IPS-15b (cell line): Measurements from ENCODE around the gene TBC1D17.

Source experiments
- H3K27me3 ChIP-seq: one replicate; pipeline ENCODE4 v1.6.1; 2013; ENCODE audit warnings: low read length; ENCODE audit not compliant: control insufficient read depth, insufficient read depth
- H3K36me3 ChIP-seq: one replicate; pipeline ENCODE4 v1.6.1; 2013; ENCODE audit warnings: low read length; ENCODE audit not compliant: control insufficient read depth, insufficient read depth
- H3K4me1 ChIP-seq: one replicate; pipeline ENCODE4 v1.6.1; 2013; ENCODE audit warnings: mild to moderate bottlenecking, low read length; ENCODE audit not compliant: control insufficient read depth, insufficient read depth
- H3K4me3 ChIP-seq: one replicate; pipeline ENCODE4 v1.5.1; 2013; ENCODE audit warnings: low read depth, low read length
- H3K9ac ChIP-seq: one replicate; pipeline ENCODE4 v1.6.1; 2013; ENCODE audit warnings: low read depth, mild to moderate bottlenecking, low read length
- H3K9me3 ChIP-seq: one replicate; pipeline ENCODE4 v1.6.1; 2013; ENCODE audit warnings: mild to moderate bottlenecking, low read length; ENCODE audit not compliant: control insufficient read depth, insufficient read depth

Gene TBC1D17

DNA sequence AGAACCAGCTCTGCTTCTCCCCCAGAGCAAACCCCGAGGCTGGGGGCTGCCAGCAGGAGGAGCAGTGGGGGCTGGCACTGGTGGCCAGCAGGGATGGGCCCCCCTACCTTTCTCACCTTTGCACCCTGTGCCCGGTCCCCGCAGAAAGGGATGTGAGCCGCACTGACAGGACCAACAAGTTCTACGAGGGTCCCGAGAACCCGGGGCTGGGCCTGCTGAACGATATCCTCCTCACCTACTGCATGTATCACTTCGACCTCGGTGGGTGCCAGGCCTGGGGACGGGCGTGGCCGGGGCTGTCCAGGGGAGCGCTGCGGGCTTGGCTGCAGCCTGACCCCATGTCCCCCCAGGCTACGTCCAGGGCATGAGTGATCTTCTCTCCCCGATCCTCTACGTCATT is 6.6 kb downstream of the TBC1D17 start:
- Histone ChIP-seq H3K4me1 (no peaks in the 10 kb centered on the region), H3K27me3 (peaks cover 2% of the 10 kb centered on the region), H3K9ac (no peak overlapping the region), H3K4me3 (no peak overlapping the region), H3K9me3 (no peaks in the 10 kb centered on the region), H3K36me3 (peaks cover 57% of the 10 kb centered on the region)

DNA sequence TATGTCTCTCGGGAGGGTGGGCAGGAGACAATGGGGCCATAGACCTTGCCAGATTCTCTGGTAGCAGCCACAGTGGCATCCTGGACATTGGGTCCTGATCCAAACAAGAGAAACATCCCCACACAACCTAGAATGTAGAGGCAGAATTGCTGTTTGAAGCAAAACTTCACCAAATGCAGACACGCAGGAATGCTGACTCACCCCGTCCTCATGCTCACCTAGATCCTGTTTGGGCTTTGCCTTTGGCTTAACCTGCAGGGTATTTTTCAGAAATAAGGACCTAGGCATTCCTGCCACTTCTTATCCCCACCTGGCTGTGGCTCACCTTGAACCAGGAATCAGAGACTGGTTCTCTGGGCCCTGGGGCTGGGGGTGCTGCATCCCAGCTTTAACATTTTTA is 7.3 kb downstream of the TBC1D17 start:
- peaks cover 2% of the 10 kb centered on the region for H3K27me3 ChIP-seq
- H3K9ac ChIP-seq, result no peak overlapping the region
- H3K36me3 ChIP-seq, result peaks cover 57% of the 10 kb centered on the region
- no peaks in the 10 kb centered on the region for H3K4me1 ChIP-seq
- H3K9me3 ChIP-seq, result no peaks in the 10 kb centered on the region
- no peak overlapping the region for H3K4me3 ChIP-seq

DNA sequence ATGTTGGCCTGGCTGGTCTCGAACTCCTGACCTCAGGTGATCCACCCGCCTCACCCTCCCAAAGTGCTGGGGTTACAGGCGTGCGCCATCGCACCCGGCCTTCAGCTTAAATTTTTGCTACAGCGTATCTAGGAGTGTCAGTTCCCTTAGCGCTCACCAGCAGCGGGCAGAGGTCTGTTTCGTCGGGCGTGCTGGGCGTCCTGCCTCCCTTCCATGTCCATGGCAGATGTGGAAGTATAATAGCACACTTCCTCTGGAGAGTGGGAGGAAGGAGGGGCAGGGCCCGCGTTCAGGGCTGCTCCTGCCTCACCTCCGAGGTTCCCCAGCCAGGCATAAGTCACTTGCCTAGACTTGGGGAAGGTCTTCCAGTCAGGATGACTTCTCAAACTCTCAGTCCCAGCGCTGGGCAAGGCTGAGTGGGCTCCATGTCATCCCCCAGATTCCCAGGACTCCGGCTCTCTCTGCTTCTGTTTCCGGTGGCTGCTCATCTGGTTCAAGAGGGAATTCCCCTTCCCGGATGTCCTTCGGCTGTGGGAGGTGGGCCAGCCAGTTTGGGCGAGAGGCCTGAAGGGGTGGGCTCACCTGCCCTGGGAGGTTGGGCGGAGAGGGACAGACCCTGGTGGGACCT is 9.6 kb downstream of the TBC1D17 start:
- Histone ChIP-seq H3K4me1 (no peaks in the 10 kb centered on the region), H3K4me3 (no peak overlapping the region), H3K9me3 (no peaks in the 10 kb centered on the region), H3K27me3 (peaks cover 2% of the 10 kb centered on the region), H3K9ac (no peak overlapping the region), H3K36me3 (peaks cover 36% of the 10 kb centered on the region)

DNA sequence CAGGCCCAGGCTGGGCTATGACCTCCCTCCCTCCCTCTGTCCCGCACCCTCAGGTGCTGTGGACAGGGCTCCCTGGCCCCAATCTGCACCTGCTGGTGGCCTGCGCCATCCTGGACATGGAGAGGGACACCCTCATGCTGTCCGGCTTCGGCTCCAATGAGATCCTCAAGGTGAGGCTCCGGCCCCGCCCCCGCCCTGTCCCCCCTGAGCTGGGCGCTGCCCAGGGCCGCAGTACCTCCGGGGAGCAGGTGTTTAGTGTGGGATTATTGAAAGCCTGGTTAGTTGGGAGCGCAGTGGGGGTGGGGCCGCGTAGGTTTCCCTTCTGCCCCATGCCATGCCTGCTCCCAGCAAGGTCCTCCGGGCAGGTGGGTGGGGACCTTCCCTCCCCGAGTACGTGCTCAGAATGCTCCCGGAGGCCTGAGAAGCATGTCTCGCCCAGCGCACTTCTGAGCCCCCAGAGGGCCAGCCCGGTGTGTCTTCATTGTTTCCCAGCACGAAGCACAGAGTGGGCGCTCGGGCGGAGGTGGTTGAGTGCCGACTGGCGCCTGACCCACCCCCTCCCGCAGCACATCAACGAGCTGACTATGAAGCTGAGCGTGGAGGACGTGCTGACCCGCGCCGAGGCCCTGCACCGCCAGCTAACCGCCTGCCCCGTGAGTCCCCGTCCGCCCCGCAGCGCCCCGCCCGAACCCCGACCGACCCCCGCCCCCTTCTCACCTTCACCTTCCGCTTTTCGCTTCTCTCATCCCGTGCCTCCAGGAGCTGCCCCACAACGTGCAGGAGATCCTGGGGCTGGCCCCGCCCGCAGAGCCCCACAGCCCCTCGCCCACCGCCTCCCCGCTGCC is 10.4 kb downstream of the TBC1D17 start:
- H3K36me3 ChIP-seq, result peaks cover 29% of the 10 kb centered on the region
- H3K9me3 ChIP-seq, result no peaks in the 10 kb centered on the region
- no peak overlapping the region for H3K9ac ChIP-seq
- no peak overlapping the region for H3K4me3 ChIP-seq
- no peaks in the 10 kb centered on the region for H3K4me1 ChIP-seq
- peaks cover 2% of the 10 kb centered on the region for H3K27me3 ChIP-seq

DNA sequence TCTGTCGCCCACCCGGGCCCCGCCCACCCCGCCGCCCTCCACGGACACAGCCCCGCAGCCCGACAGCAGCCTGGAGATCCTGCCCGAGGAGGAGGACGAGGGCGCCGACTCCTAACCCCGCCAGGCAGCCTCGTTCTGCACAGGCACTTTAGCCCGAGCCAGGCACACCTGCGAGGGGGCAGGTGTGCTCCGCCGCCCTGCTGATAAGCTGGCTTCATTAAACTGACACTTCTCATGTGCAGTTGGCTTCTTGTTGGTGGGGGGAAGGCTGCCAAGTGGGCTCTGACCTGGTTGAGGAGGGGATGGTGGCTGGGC is 11.0 kb downstream of the TBC1D17 start:
- no peaks in the 10 kb centered on the region for H3K9me3 ChIP-seq
- H3K9ac ChIP-seq, result no peak overlapping the region
- peaks cover 23% of the 10 kb centered on the region for H3K36me3 ChIP-seq
- H3K4me3 ChIP-seq, result no peak overlapping the region
- peaks cover 2% of the 10 kb centered on the region for H3K27me3 ChIP-seq
- H3K4me1 ChIP-seq, result no peaks in the 10 kb centered on the region

DNA sequence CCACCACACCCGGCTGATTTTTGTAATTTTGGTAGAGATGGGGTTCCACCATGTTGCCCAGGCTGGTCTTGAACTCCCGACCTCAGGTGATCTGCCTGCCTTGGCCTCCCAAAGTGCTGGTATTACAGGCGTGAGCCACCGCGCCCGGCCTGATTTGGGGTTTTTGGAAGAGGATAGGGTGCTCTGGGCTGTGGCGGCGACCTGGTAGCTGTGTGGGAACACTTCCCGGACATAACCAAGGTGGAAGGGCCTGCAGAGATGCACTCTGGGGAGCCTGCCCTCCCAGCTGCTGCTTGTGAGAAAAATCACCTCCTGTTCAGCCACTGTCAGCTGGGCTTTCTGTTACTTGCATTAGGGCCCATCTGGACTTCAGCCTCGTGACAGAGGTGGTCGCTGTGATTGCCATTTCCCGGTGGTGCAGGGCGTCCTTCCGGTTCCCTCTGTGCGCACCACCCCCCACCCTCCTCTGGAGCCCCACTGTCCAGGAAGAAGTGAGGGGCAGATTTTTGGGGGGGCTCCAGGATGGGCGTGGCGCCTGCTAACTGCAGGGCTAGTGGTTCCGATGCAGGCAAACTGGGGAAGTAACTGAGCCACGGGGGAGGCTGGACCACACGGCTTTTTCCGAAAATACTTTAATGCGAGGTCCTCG is 11.7 kb downstream of the TBC1D17 start:
- H3K27me3 ChIP-seq, result peaks cover 2% of the 10 kb centered on the region
- H3K9ac ChIP-seq, result no peak overlapping the region
- H3K4me3 ChIP-seq, result no peak overlapping the region
- H3K4me1 ChIP-seq, result no peaks in the 10 kb centered on the region
- peaks cover 16% of the 10 kb centered on the region for H3K36me3 ChIP-seq
- H3K9me3 ChIP-seq, result no peaks in the 10 kb centered on the region

DNA sequence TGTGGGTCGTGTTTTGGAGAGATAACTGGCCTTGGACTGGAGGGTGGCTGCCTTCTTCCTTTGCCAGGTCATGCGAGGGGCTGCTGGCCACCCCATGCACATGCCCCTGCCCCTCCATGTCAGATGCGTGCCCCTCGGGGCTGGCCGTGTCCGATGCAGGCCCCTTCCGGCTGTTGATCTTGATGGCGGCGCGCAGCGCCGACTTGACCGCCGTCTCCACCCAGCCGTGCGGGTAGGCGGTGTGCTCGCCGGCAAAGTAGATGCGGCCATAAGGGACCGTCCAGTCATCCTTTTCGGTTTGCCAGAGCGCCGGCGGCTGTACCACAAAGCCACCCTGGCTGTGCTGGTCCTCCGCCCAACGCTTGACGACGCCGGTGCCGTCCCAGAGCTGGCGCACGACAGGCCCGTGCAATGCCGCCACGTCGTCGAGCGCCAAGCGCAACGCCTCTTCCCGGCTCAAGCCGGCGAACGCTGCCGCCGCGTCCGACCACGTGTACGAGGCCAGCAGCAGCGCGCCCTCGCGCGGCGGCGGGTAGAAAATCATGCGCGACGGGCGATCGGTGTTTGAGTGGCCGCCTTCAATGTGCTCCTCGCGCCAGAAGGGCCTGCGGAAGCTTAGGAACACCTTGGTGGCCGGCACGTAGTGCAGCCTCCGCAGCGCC is 12.3 kb downstream of the TBC1D17 start:
- Histone ChIP-seq H3K4me3 (peak overlapping the region; percentile 65), H3K36me3 (peaks cover 9% of the 10 kb centered on the region)

DNA sequence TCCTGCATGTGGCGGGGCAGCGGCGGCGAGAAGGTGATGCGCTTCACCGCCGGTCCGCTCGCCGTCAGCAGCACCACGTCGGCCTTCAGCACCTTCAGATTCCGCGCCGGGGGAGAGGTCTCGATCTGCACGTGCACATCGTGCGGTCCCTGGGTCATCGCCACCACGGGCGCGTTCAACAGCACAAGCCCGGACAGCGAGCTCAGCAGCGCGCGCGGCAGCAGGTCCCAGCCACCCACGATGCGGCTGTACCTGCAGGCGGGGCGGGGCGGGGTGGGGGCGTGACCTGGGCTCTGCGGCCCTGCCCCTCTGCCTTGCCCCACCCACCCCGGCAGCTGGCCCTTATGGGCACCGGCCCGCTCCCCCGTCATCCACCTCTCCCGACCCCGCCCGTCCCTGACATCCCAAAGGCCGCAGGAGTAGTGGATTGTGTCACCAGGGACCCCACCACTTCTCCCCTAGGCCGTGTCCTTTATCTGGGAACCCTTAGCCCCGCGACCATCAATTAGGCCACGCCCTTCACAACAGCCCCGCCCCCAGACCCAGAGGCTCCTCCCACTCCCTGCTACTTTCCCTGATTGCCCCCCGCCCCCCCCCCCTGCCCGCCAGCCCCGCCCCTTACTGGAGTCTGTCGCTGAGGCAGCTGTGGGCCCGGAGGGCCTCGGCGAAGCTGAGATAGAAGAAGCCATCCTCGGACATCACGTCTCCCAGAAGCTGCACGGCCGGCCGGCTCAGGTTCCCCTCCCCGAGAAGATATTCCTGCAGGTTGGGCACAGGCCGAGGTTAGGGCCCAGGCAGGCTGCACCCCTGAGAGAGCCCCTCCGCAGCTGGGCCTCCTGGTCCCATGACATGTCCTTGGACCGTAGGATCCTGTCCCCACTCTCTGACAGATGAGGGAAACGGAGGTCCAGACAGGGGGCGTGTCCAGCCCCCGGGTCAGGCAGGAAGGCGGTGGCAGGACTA is 13.1 kb downstream of the TBC1D17 start:
- Histone ChIP-seq H3K4me3 (peak overlapping the region; percentile 65), H3K9me3 (no peaks in the 10 kb centered on the region), H3K27me3 (peaks cover 2% of the 10 kb centered on the region), H3K9ac (no peak overlapping the region), H3K36me3 (peaks cover 9% of the 10 kb centered on the region), H3K4me1 (no peaks in the 10 kb centered on the region)

More for the DNA sequence above, 12.3 kb downstream of the TBC1D17 start:
- no peak overlapping the region for H3K9ac ChIP-seq
- H3K27me3 ChIP-seq, result peaks cover 2% of the 10 kb centered on the region
- no peaks in the 10 kb centered on the region for H3K4me1 ChIP-seq
- no peaks in the 10 kb centered on the region for H3K9me3 ChIP-seq

DNA sequence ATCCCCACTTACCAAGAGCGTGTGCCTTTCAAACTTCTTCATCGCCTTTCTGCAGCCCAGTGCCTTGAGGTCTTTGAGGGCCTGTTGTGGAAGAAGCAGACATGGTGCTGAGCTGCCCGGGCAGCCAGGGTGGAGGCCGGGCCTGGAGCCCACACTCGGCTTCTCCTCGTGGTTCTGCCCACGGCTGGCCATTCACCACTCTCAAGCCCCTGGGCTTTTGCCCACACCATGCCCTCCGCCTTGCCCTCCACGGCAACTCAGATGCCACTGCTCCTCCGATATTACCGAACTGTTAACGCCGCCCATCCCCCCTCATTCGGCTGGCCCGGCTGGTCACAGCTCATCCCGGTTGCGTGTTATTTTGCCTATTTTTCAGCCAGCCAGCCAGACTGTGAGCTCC is 13.9 kb downstream of the TBC1D17 start:
- no peaks in the 10 kb centered on the region for H3K9me3 ChIP-seq
- peaks cover 2% of the 10 kb centered on the region for H3K27me3 ChIP-seq
- H3K9ac ChIP-seq, result no peak overlapping the region
- no peaks in the 10 kb centered on the region for H3K4me1 ChIP-seq
- H3K4me3 ChIP-seq, result peak overlapping the region; percentile 26
- H3K36me3 ChIP-seq, result peaks cover 6% of the 10 kb centered on the region

DNA sequence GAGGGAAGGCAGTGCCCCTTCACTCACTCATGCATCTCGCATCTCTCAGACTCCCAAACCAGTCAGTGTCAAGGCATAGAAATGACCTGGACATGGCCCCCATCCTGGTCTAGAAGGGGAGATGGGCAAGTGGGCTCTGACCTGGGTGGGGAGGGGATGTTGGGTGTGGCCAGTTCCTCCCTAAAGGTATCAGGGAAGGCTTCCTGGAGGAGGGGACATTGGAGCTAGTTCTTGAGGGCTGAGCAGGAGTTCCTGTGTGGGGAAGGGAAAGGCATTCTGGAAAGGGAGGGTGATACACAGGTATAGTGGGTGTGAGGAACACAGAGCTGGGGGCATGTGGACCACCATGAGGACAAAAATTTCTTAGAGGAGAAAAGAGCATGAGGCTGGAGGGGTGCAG is 15.2 kb downstream of the TBC1D17 start:
- peaks cover 2% of the 10 kb centered on the region for H3K36me3 ChIP-seq

More for the DNA sequence above, 15.2 kb downstream of the TBC1D17 start:
- H3K4me1 ChIP-seq, result peaks cover 4% of the 10 kb centered on the region
- no peak overlapping the region for H3K9ac ChIP-seq
- peaks cover 2% of the 10 kb centered on the region for H3K27me3 ChIP-seq
- no peaks in the 10 kb centered on the region for H3K9me3 ChIP-seq
- H3K4me3 ChIP-seq, result no peak overlapping the region
